K562 (cell line): ENCODE results near the gene PHYKPL. TPM values are rescaled to one million over a fixed set of nuclear protein-coding genes. Genes with fewer than 3 reads are reported as not detected.

Experiments used
- LCOR ChIP-seq: sonication (generic); formaldehyde crosslinking; IDR thresholded peaks from 2 replicates; pipeline ENCODE4 v1.8.0; 2022; ENCODE audit warnings: mild to moderate bottlenecking, missing genetic modification reagents
- MAFK ChIP-seq: IDR thresholded peaks from 2 replicates; pipeline ENCODE4 v1.6.1; 2011; ENCODE audit warnings: low read length, improper control_type of control experiment
- PKNOX1 ChIP-seq: fragments of 450-650 bp; IDR thresholded peaks from 2 replicates; pipeline ENCODE4 v1.6.1; 2016
- PRDM10 ChIP-seq: fragments of 450-650 bp; IDR thresholded peaks from 2 replicates; pipeline ENCODE4 v1.6.1; 2018; ENCODE audit not compliant: partially characterized antibody
- SUPT5H ChIP-seq: fragments of 450-650 bp; IDR thresholded peaks from 2 replicates; pipeline ENCODE4 v1.6.1; 2016
- ZNF609 ChIP-seq: sonication (generic); formaldehyde crosslinking; IDR thresholded peaks from 2 replicates; pipeline ENCODE4 v1.8.1; 2023; ENCODE audit warnings: missing genetic modification reagents, mild to moderate bottlenecking, borderline replicate concordance
- ZNF830 ChIP-seq: fragments of 250-450 bp; sonication (Bioruptor Pico); IDR thresholded peaks from 2 replicates; pipeline ENCODE4 v1.5.0; 2021; ENCODE audit warnings: mild to moderate bottlenecking
- polyA plus RNA-seq, 8 experiments: library from polyadenylated mRNA; depleted of rRNA in 4 of 8; stranded (reverse) in 5 of 8; unstranded in 3 of 8; fragments of >200 nt; fragmentation: Nextera tagmentation in 2 of 8; fragmentation: Illumina TruSeq in 1 of 8; extraction: Ambion mirVana in 2 of 8; extraction: Trizol in 1 of 8; gene quantifications; 2 replicates each; pipeline versions ENCODE4 v1.2.1 to v1.2.3, GENCODE V29; 2011 to 2014; ENCODE audit warnings: inconsistent platforms in 1 of 8, missing spikeins in 1 of 8
- total RNA-seq, 7 experiments: library from RNA; depleted of rRNA in 6 of 7; stranded (reverse); fragments of >200 nt in 6 of 7; fragmentation: Illumina TruSeq in 2 of 7; extraction: Trizol in 2 of 7; gene quantifications; 2 replicates each; pipeline versions ENCODE4 v1.2.1 to v1.2.3, GENCODE V29; 2011 to 2021; ENCODE audit warnings: low replicate concordance in 1 of 7

Gene PHYKPL
- total and polyA plus RNA-seq, 9 of the 15 experiments (the other 6 are each of a cell fraction or from before 2014, with no cell fraction given): 4.7 to 34.7 (median 18.6) TPM

DNA sequence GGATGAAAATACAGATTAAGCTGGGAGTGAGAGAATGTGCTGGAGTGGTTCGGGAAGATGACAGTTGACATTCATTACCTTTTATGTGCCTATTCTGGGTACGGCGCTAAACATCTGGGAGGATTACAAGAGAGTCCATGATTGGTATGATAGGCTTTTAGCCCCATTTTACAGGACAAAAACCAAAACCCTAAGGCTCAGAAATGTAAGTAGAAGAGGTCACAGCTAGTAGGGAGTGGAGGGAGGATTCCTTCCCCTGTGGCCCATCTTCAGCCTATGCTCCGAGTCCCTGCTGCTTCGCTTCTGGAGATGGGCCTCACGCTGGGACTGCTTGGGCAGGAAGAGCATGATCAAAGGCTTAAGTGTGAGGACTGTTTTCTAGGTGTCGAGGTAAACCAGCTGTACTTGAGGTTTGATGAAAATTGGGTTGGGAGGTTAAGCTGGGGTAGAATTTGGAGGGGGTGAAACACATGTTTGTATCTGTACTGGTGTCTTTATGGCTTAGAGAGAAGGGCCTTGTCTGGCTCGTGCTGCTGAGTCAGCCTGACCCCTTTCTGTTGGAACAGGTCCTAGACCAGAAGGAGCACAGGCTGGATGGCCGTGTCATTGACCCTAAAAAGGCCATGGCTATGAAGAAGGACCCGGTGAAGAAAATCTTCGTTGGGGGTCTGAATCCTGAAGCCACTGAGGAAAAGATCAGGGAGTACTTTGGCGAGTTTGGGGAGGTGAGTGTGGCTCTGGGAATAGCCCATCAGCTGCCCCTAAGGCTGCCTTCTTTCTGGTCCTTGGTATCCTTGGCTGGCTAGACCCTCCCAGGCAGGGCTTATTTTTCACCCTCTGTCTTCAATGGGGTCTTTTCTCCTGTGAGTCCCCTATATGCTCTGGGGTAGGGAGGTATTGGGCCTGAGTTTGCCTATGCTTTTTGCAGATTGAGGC lies 26.2 kb downstream of the PHYKPL start (continued):
- TF ChIP-seq ZNF609 (CRISPR knock-in tag): no peak
- TF ChIP-seq PRDM10: peak; percentile 30
- no peak for TF ChIP-seq LCOR (CRISPR knock-in tag)
- no peak for TF ChIP-seq PKNOX1
- peak; percentile 61 for TF ChIP-seq MAFK
- peak; percentile 48; the same call in 1 of the 2 replicates for TF ChIP-seq SUPT5H
- no peak for TF ChIP-seq ZNF830 (CRISPR knock-in tag)
